ENCODE results near the gene PPIF.

The PPIF gene

GRCh38 chr10:79397575-79398303 lies 50.5 kb downstream of the PPIF start:
- H3K4me1 ChIP-seq (ENCODE audit: insufficient read depth, low read length) = peaks cover 20% of the 10 kb centered on the region
- H3K4me3 ChIP-seq (ENCODE audit: low read length) = no peak overlapping the region
- no peaks in the 10 kb centered on the region for H3K27me3 ChIP-seq (ENCODE audit: insufficient read depth, low read length)
- H2AFZ ChIP-seq (ENCODE audit: low read depth, low read length) = no peak overlapping the region
- H3K36me3 ChIP-seq (ENCODE audit: insufficient read depth, low read length) = no peaks in the 10 kb centered on the region
- H3K9me3 ChIP-seq (ENCODE audit: low read length) = no peaks in the 10 kb centered on the region

- H3K27me3 ChIP-seq (ENCODE audit: insufficient read depth, low read length) = no peaks in the 10 kb centered on the region
- peaks cover 25% of the 10 kb centered on the region for H3K4me1 ChIP-seq (ENCODE audit: insufficient read depth, low read length)
- no peaks in the 10 kb centered on the region for H3K9me3 ChIP-seq (ENCODE audit: low read length)
- H3K36me3 ChIP-seq (ENCODE audit: insufficient read depth, low read length) = no peaks in the 10 kb centered on the region
- no peak overlapping the region for H3K4me3 ChIP-seq (ENCODE audit: low read length)
- H2AFZ ChIP-seq (ENCODE audit: low read depth, low read length) = no peak overlapping the region
Observed at GRCh38 chr10:79398642-79399041, 51.4 kb downstream of the PPIF start.

- Histone ChIP-seq H2AFZ (ENCODE audit: low read depth, low read length) (peak overlapping the region; percentile 33), H3K4me3 (ENCODE audit: low read length) (peak overlapping the region; percentile 7), H3K9me3 (ENCODE audit: low read length) (no peaks in the 10 kb centered on the region), H3K4me1 (ENCODE audit: insufficient read depth, low read length) (peaks cover 29% of the 10 kb centered on the region), H3K36me3 (ENCODE audit: insufficient read depth, low read length) (no peaks in the 10 kb centered on the region), H3K27me3 (ENCODE audit: insufficient read depth, low read length) (no peaks in the 10 kb centered on the region)
Observed at GRCh38 chr10:79399223-79399831, 52.1 kb downstream of the PPIF start.

GRCh38 chr10:79400146-79401004 lies 53.1 kb downstream of the PPIF start:
- Histone ChIP-seq H3K36me3 (ENCODE audit: insufficient read depth, low read length) (no peaks in the 10 kb centered on the region), H2AFZ (ENCODE audit: low read depth, low read length) (no peak overlapping the region), H3K4me1 (ENCODE audit: insufficient read depth, low read length) (peaks cover 37% of the 10 kb centered on the region), H3K4me3 (ENCODE audit: low read length) (no peak overlapping the region), H3K27me3 (ENCODE audit: insufficient read depth, low read length) (no peaks in the 10 kb centered on the region), H3K9me3 (ENCODE audit: low read length) (no peaks in the 10 kb centered on the region)

- H3K27me3 ChIP-seq (ENCODE audit: insufficient read depth, low read length) = no peaks in the 10 kb centered on the region
- H3K4me3 ChIP-seq (ENCODE audit: low read length) = no peak overlapping the region
- H3K36me3 ChIP-seq (ENCODE audit: insufficient read depth, low read length) = no peaks in the 10 kb centered on the region
- H3K9me3 ChIP-seq (ENCODE audit: low read length) = no peaks in the 10 kb centered on the region
- H3K4me1 ChIP-seq (ENCODE audit: insufficient read depth, low read length) = peaks cover 40% of the 10 kb centered on the region
- no peak overlapping the region for H2AFZ ChIP-seq (ENCODE audit: low read depth, low read length)
Observed at GRCh38 chr10:79401015-79401921, 54.0 kb downstream of the PPIF start.

- H3K27me3 ChIP-seq (ENCODE audit: insufficient read depth, low read length) = no peaks in the 10 kb centered on the region
- H3K4me3 ChIP-seq (ENCODE audit: low read length) = no peak overlapping the region
Observed at GRCh38 chr10:79402625-79402946, 55.3 kb downstream of the PPIF start.

GRCh38 chr10:79402951-79403350 lies 55.7 kb downstream of the PPIF start:
- no peaks in the 10 kb centered on the region for H3K27me3 ChIP-seq (ENCODE audit: insufficient read depth, low read length)
- no peaks in the 10 kb centered on the region for H3K36me3 ChIP-seq (ENCODE audit: insufficient read depth, low read length)
- H3K4me1 ChIP-seq (ENCODE audit: insufficient read depth, low read length) = peaks cover 36% of the 10 kb centered on the region
- H3K4me3 ChIP-seq (ENCODE audit: low read length) = no peak overlapping the region
- H2AFZ ChIP-seq (ENCODE audit: low read depth, low read length) = no peak overlapping the region
- no peaks in the 10 kb centered on the region for H3K9me3 ChIP-seq (ENCODE audit: low read length)

More at GRCh38 chr10:79402625-79402946, 55.3 kb downstream of the PPIF start:
- Histone ChIP-seq H3K36me3 (ENCODE audit: insufficient read depth, low read length) (no peaks in the 10 kb centered on the region), H2AFZ (ENCODE audit: low read depth, low read length) (no peak overlapping the region), H3K9me3 (ENCODE audit: low read length) (no peaks in the 10 kb centered on the region), H3K4me1 (ENCODE audit: insufficient read depth, low read length) (peaks cover 36% of the 10 kb centered on the region)

GRCh38 chr10:79403441-79404230 lies 56.4 kb downstream of the PPIF start:
- Histone ChIP-seq H3K27me3 (ENCODE audit: insufficient read depth, low read length) (no peaks in the 10 kb centered on the region), H3K9me3 (ENCODE audit: low read length) (no peaks in the 10 kb centered on the region), H3K4me3 (ENCODE audit: low read length) (no peak overlapping the region), H3K36me3 (ENCODE audit: insufficient read depth, low read length) (no peaks in the 10 kb centered on the region), H2AFZ (ENCODE audit: low read depth, low read length) (no peak overlapping the region), H3K4me1 (ENCODE audit: insufficient read depth, low read length) (peaks cover 32% of the 10 kb centered on the region)

- Histone ChIP-seq H2AFZ (ENCODE audit: low read depth, low read length) (no peak overlapping the region), H3K9me3 (ENCODE audit: low read length) (no peaks in the 10 kb centered on the region), H3K4me1 (ENCODE audit: insufficient read depth, low read length) (peaks cover 26% of the 10 kb centered on the region), H3K27me3 (ENCODE audit: insufficient read depth, low read length) (no peaks in the 10 kb centered on the region), H3K36me3 (ENCODE audit: insufficient read depth, low read length) (no peaks in the 10 kb centered on the region), H3K4me3 (ENCODE audit: low read length) (no peak overlapping the region)
Observed at GRCh38 chr10:79404231-79404609, 57.0 kb downstream of the PPIF start.

- H3K27me3 ChIP-seq (ENCODE audit: insufficient read depth, low read length) = no peaks in the 10 kb centered on the region
- no peak overlapping the region for H2AFZ ChIP-seq (ENCODE audit: low read depth, low read length)
- no peak overlapping the region for H3K4me3 ChIP-seq (ENCODE audit: low read length)
- H3K4me1 ChIP-seq (ENCODE audit: insufficient read depth, low read length) = peaks cover 22% of the 10 kb centered on the region
- no peaks in the 10 kb centered on the region for H3K9me3 ChIP-seq (ENCODE audit: low read length)
- H3K36me3 ChIP-seq (ENCODE audit: insufficient read depth, low read length) = no peaks in the 10 kb centered on the region
Observed at GRCh38 chr10:79404690-79405131, 57.4 kb downstream of the PPIF start.
